Epithelial cell of prostate (primary cell): ENCODE measurements around the gene RGMB.

Source experiments
- DNase-seq: peaks from one replicate; pipeline ENCODE4 v3.0.0-alpha.2; 2011; ENCODE audit warnings: low read depth, low spot score
- H3K27ac ChIP-seq: fragments of 450-650 bp; 2 replicates; pipeline ENCODE4 v1.5.1; 2017; ENCODE audit warnings: mild to moderate bottlenecking

RGMB gene

DNA sequence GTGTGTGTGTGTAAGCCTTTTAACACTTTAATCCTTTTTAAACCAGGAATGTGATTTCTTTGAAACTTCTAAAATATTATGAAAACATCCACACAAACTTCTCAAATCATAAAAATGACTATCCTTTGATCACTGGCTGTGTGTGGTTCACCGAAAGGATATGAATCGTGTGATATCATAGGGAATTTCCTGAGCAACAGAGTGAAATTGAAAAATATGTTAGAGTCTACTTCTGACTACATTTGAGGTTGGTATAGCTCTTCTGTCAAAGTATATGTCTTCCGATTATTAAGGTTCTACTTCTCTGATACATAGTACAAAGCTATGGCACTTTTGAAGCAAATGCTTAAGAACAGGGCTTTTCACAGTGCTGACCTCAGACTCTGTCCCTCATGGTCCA, 40.3 kb downstream of the RGMB start:
- no peak overlapping the region for H3K27ac ChIP-seq
- no peak for DNase-seq

DNA sequence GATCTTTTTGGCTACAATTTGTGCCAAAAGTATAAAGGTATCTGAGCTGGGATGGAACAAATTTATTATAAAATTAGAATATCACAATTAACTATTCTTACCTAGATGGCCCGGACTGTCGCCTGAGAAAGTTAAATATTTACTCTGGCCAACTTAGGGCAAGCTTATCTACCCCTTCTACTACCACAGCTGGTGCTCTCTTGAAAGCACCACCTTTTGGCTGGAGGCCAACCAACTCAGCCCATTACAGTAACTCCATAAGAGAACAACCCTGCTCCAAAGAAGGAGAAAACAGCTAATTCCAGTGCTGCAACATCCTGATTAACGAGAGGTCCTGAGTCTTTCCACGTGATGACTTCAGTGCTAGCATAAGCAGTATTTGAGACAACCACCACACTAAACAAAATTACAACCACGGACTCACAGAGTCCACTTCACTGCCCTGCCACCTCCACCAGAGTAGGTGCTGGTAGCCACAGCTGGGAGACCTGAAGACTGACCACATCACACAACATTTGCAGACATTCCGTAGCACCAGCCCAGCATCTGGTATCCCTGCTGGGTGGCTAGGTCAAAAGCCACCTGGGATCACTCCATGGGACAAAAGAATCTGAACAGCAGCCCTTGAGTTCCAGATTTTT, 43.2 kb downstream of the RGMB start:
- DNase-seq, result no peak

DNA sequence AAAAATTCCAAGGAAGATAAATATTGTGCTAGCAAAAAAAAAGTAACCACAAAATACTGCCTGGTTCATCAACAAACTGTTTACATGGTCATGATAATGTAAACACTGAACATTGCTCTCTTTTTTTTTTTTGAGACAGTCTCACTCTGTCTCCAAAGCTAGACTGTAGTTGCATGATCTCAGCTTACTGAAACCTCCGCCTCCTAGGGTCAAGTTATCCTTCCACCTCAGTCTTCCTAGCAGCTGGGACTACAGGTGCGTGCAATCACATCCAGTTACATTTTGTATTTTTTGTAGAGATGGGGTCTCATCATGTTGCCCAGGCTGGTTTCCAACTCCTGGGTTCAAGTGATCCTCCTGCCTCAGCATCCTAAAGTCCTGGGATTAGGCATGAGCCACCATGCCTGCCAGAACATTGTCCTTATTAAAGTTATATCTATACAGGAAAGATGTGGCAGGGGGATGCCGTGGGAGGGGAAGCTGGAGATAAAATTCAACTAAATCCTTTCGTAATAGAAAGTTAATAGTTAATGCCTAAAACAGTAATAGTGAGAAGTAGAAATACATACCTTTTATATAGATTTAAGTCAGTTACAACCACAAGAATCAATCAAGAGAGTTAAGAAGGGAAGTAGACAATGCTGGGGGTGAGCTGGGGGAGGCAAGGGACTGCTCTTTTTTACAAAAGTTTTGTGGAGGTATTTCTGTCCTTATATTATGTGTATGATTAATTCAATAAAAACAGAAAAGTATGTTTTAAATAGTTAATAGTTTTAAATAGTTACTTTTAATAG, 52.3 kb downstream of the RGMB start:
- no peak overlapping the region for H3K27ac ChIP-seq
- no peak for DNase-seq

More for the DNA sequence above, 43.2 kb downstream of the RGMB start:
- H3K27ac ChIP-seq, result no peak overlapping the region

DNA sequence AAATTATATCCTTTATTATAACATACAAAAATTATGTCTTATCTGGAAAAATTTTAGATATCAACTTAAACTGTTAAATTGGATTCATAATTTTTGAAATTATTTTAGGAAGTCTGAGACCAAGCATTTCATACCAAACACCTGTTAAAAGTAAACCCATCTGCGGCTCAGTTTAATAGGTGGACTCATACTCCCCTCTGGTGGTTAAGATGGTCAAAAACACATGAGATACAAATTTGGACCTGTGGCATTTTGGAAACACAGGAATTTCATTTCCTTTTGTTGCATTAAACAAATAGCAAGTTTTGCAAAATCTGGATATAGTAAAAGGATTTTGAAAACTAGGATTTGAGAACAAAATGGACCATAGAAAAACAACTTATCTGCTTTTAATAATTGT, 53.7 kb downstream of the RGMB start:
- peak; percentile 8 for DNase-seq
- H3K27ac ChIP-seq, result no peak overlapping the region

DNA sequence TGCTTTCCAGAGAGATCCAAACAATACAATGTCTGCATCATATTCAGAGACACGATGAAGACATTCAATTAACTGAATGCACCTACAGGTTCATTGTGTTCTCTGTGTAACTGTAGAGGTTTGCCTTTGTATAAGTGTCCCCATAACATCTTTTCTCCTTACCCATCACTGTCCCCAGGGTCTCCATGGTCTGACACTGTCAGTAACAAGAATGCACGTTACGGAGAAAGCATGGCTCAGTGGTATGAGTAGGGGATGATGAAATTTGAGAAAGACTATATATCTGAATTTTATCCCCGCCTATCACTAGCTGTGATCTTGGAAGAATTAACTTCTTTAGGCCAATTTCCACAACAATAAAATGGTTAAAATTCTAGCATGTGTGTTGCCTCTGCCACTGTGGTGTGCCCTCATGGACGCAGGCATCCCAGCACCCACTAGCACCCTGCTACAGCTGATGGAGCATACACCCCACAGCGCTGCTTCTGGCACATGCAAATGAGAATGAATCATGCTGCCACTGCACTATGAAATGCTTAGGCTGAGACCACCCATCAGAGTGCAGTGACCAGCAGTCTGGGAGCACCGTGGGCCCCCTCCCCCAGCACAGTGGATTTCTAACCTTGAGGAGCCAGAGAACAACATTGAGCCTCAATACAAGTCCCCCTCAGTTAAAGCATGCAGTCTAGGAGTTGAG, 54.3 kb downstream of the RGMB start:
- no peak overlapping the region for H3K27ac ChIP-seq
- no peak for DNase-seq

- peak; percentile 6 for DNase-seq
- H3K27ac ChIP-seq, result no peak overlapping the region
Observed at GRCh38 chr5:98836175-98836574, 62.7 kb downstream of the RGMB start.

GRCh38 chr5:98839469-98840383, 66.3 kb downstream of the RGMB start:
- DNase-seq, result no peak
- H3K27ac ChIP-seq, result no peak overlapping the region

- DNase-seq, result no peak
- H3K27ac ChIP-seq, result no peak overlapping the region
Observed at GRCh38 chr5:98840946-98841345, 67.5 kb downstream of the RGMB start.

- H3K27ac ChIP-seq, result no peak overlapping the region
- no peak for DNase-seq
Observed at GRCh38 chr5:98843481-98843880, 70.0 kb downstream of the RGMB start.

- no peak overlapping the region for H3K27ac ChIP-seq
- DNase-seq, result no peak
Observed at GRCh38 chr5:98844865-98845264, 71.4 kb downstream of the RGMB start.

DNA sequence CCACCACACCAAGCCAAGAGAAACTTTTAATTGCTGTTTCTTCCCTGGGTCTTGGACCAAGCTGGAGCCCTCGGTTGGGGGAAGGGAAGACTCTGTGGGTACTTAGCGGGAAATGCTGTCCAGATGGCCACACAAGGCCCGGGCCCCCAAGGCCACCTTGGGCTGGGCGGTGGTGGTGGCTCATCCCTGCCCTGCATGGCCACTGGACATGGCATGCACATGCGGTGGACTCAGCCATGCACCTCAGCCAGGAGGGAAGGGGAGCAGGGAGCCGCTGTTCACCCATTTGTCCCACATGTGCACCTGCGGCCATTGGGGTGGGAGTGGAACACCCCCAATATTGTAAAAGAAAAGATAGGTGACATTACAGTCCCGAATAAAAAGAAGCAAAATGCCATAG, 72.4 kb downstream of the RGMB start:
- no peak for DNase-seq
- no peak overlapping the region for H3K27ac ChIP-seq
